GM06990 (cell line): ENCODE measurements around the gene ETS1.

ENCODE experiments used
- DNase-seq: peaks from one replicate; pipeline ENCODE4 v3.0.0-alpha.2; 2011; ENCODE audit not compliant: insufficient read length; ENCODE audit errors: extremely low read depth
- H3K27me3 ChIP-seq: replicated peaks from 2 replicates; pipeline ENCODE4 v1.6.0; 2011; ENCODE audit warnings: low read length; ENCODE audit not compliant: control insufficient read depth, insufficient read depth
- H3K36me3 ChIP-seq: 2 replicates; pipeline ENCODE4 v1.5.1; 2011; ENCODE audit warnings: low read length; ENCODE audit not compliant: control insufficient read depth, insufficient read depth
- H3K4me3 ChIP-seq: replicated peaks from 2 replicates; pipeline ENCODE4 v1.5.1; 2011; ENCODE audit warnings: low read depth, mild to moderate bottlenecking, control low read depth, low read length
- CTCF ChIP-seq: IDR thresholded peaks from 2 replicates; pipeline ENCODE4 v1.5.1; 2011; ENCODE audit warnings: low read length, control low read depth, mild to moderate bottlenecking, inconsistent platforms; ENCODE audit not compliant: insufficient read depth, poor library complexity, severe bottlenecking

Gene ETS1

GRCh38 chr11:128506356-128506755 lies 81.0 kb downstream of the ETS1 start:
- no peaks in the 10 kb centered on the region for H3K27me3 ChIP-seq
- no peak for TF ChIP-seq CTCF
- DNase-seq = no peak
- H3K36me3 ChIP-seq = peaks cover 6% of the 10 kb centered on the region
- no peak overlapping the region for H3K4me3 ChIP-seq

GRCh38 chr11:128505449-128506065 lies 81.8 kb downstream of the ETS1 start:
- Histone ChIP-seq H3K27me3 (no peaks in the 10 kb centered on the region), H3K36me3 (peaks cover 6% of the 10 kb centered on the region), H3K4me3 (no peak overlapping the region)
- no peak for TF ChIP-seq CTCF
- no peak for DNase-seq

GRCh38 chr11:128504486-128504885 lies 82.9 kb downstream of the ETS1 start:
- no peak for TF ChIP-seq CTCF
- Histone ChIP-seq H3K36me3 (peaks cover 6% of the 10 kb centered on the region), H3K27me3 (no peaks in the 10 kb centered on the region), H3K4me3 (no peak overlapping the region)
- no peak for DNase-seq

- TF ChIP-seq CTCF = no peak
- peaks cover 6% of the 10 kb centered on the region for H3K36me3 ChIP-seq
- no peak overlapping the region for H3K4me3 ChIP-seq
- no peaks in the 10 kb centered on the region for H3K27me3 ChIP-seq
- no peak for DNase-seq
Observed at GRCh38 chr11:128503245-128503991, 83.9 kb downstream of the ETS1 start.

GRCh38 chr11:128502726-128503125 lies 84.6 kb downstream of the ETS1 start:
- TF ChIP-seq CTCF = no peak
- Histone ChIP-seq H3K4me3 (no peak overlapping the region), H3K27me3 (no peaks in the 10 kb centered on the region), H3K36me3 (peaks cover 6% of the 10 kb centered on the region)
- DNase-seq = no peak
